Peyer's patch (tissue), 4 donors: Measurements from ENCODE around the gene MISP. TPM values are rescaled to one million over a fixed set of nuclear protein-coding genes. Genes with fewer than 3 reads are reported as not detected.

Experiments used
- DNase-seq, 3 donors: peaks; one replicate each; pipeline ENCODE4 v3.0.0-alpha.2; 2017 to 2019
- H3K27ac ChIP-seq, 4 donors: fragments of 200-600 bp; sonication (generic); one replicate each; pipeline ENCODE4 v1.5.1; 2016 to 2019
- H3K27me3 ChIP-seq, 2 donors: fragments of 200-600 bp; sonication (generic); one replicate each; pipeline ENCODE4 v1.5.1; 2019
- H3K36me3 ChIP-seq, 3 donors: fragments of 200-600 bp; sonication (generic); one replicate each; pipeline ENCODE4 v1.5.1; 2016 to 2019
- H3K4me1 ChIP-seq, 4 donors: fragments of 200-600 bp; sonication (generic); one replicate each; pipeline ENCODE4 v1.5.1; 2016 to 2019
- H3K4me3 ChIP-seq, 4 donors: fragments of 200-600 bp; sonication (generic); 1 replicate in 3 of 4; 2 replicates in 1 of 4; pipeline ENCODE4 v1.5.1; 2016 to 2019; ENCODE audit warnings: mild to moderate bottlenecking in 1 of 4
- H3K9me3 ChIP-seq, 4 donors: fragments of 200-600 bp; sonication (generic); one replicate each; pipeline ENCODE4 v1.5.1; 2016 to 2019; ENCODE audit warnings: mild to moderate bottlenecking in 1 of 4
- CTCF ChIP-seq, 6 experiments: fragments of 450-650 bp in 4 of 6; fragments of 200-600 bp in 2 of 6; sonication (generic) in 1 of 6; IDR thresholded peaks; one replicate each; pipeline ENCODE4 v1.5.1; 2017 to 2019; ENCODE audit warnings: antibody characterized with exemption in 6 of 6, mild to moderate bottlenecking in 3 of 6, moderate library complexity in 1 of 6
- POLR2A ChIP-seq, 2 donors: fragments of 450-650 bp; IDR thresholded peaks; one replicate each; pipeline ENCODE4 v1.5.1; 2017; ENCODE audit warnings: antibody characterized with exemption in 2 of 2, mild to moderate bottlenecking in 2 of 2, moderate library complexity in 2 of 2
- total RNA-seq, 4 donors: library from RNA; depleted of rRNA; stranded (reverse); fragments of >200 nt; gene quantifications; one replicate each; pipeline ENCODE4 v1.1.0, GENCODE V29; 2016

MISP gene
- total RNA-seq, 4 donors from 2014 or later: 116 to 828 (median 637) TPM

GRCh38 chr19:801030-801860 is 50.3 kb downstream of the MISP start:
- peak overlapping the region in 3 of 4 donors; percentile 17 to 86 (median 18) for H3K4me3 ChIP-seq
- peak in 1 of 3 donors; percentile 61 for DNase-seq
- H3K36me3 ChIP-seq: peaks cover under 1 to 58% (median 3%) of the 10 kb centered on the region in 3 donors
- TF ChIP-seq POLR2A (IDR thresholded peaks at IDR 0.05) (no peak), CTCF (IDR thresholded peaks at IDR 0.05) (no peak)
- peaks cover 10 to 55% (median 43%) of the 10 kb centered on the region in 4 donors for H3K4me1 ChIP-seq
- H3K27ac ChIP-seq: peak overlapping the region in 3 of 4 donors; percentile 33 to 57 (median 56)
- H3K27me3 ChIP-seq: no peaks in the 10 kb centered on the region
- H3K9me3 ChIP-seq: peaks cover 0 to 3% (median 0%) of the 10 kb centered on the region in 4 donors

- peaks cover 10 to 52% (median 40%) of the 10 kb centered on the region in 4 donors for H3K4me1 ChIP-seq
- TF ChIP-seq POLR2A (IDR thresholded peaks at IDR 0.05) (no peak), CTCF (IDR thresholded peaks at IDR 0.05) (no peak)
- H3K4me3 ChIP-seq: peak overlapping the region in 3 of 4 donors; percentile 17 to 86 (median 18)
- peaks cover 0 to 3% (median 0%) of the 10 kb centered on the region in 4 donors for H3K9me3 ChIP-seq
- H3K36me3 ChIP-seq: peaks cover 3 to 65% (median 7%) of the 10 kb centered on the region in 3 donors
- DNase-seq: no peak
- H3K27me3 ChIP-seq: no peaks in the 10 kb centered on the region
- H3K27ac ChIP-seq: peak overlapping the region in 3 of 4 donors; percentile 33 to 57 (median 56)
Observed at GRCh38 chr19:801861-802497, 51.1 kb downstream of the MISP start.

GRCh38 chr19:802498-803098 is 51.7 kb downstream of the MISP start:
- Histone ChIP-seq H3K4me1 (peaks cover 10 to 52% (median 40%) of the 10 kb centered on the region in 4 donors), H3K27me3 (no peaks in the 10 kb centered on the region), H3K9me3 (peaks cover 0 to under 1% (median 0%) of the 10 kb centered on the region in 4 donors), H3K36me3 (peaks cover 3 to 72% (median 7%) of the 10 kb centered on the region in 3 donors), H3K27ac (peak overlapping the region in 2 of 4 donors; percentile 8 to 33), H3K4me3 (peak overlapping the region in 1 of 4 donors; percentile 17)
- TF ChIP-seq POLR2A (IDR thresholded peaks at IDR 0.05) (no peak), CTCF (IDR thresholded peaks at IDR 0.05) (no peak)
- DNase-seq: no peak

- peaks cover 3 to 77% (median 7%) of the 10 kb centered on the region in 3 donors for H3K36me3 ChIP-seq
- no peak for TF ChIP-seq POLR2A (IDR thresholded peaks at IDR 0.05)
- TF ChIP-seq CTCF (IDR thresholded peaks at IDR 0.05): no peak
- peaks cover 10 to 52% (median 39%) of the 10 kb centered on the region in 4 donors for H3K4me1 ChIP-seq
- DNase-seq: no peak
- H3K4me3 ChIP-seq: no peak overlapping the region
- peak overlapping the region in 1 of 4 donors; percentile 33 for H3K27ac ChIP-seq
- no peaks in the 10 kb centered on the region for H3K9me3 ChIP-seq
- H3K27me3 ChIP-seq: no peaks in the 10 kb centered on the region
Observed at GRCh38 chr19:803099-803561, 52.2 kb downstream of the MISP start.

- Histone ChIP-seq H3K36me3 (peaks cover 3 to 84% (median 7%) of the 10 kb centered on the region in 3 donors), H3K4me1 (peaks cover 10 to 50% (median 36%) of the 10 kb centered on the region in 4 donors), H3K27ac (no peak overlapping the region), H3K27me3 (no peaks in the 10 kb centered on the region), H3K9me3 (no peaks in the 10 kb centered on the region), H3K4me3 (no peak overlapping the region)
- DNase-seq: no peak
- no peak for TF ChIP-seq POLR2A (IDR thresholded peaks at IDR 0.05)
- TF ChIP-seq CTCF (IDR thresholded peaks at IDR 0.05): no peak
Observed at GRCh38 chr19:803686-804418, 52.9 kb downstream of the MISP start.
